Psoas muscle (tissue), 8 donors: ENCODE measurements around the gene CFAP65. TPM values are rescaled to one million over a fixed set of nuclear protein-coding genes. Genes with fewer than 3 reads are reported as not detected.

Source experiments
- ATAC-seq, 4 donors: fragments of 200-7000 bp; cut with Tn5 transposase; one replicate each; pipeline ENCODE4 v1.9.1; 2020; ENCODE audit warnings: moderate library complexity in 3 of 4, mild to moderate bottlenecking in 2 of 4
- DNase-seq, 2 donors: peaks; one replicate each; pipeline ENCODE4 v3.0.0-alpha.2; 2020
- H3K27ac ChIP-seq: fragments of 200-600 bp; one replicate; pipeline ENCODE4 v1.8.0; 2022
- H3K27me3 ChIP-seq, 3 donors: fragments of 200-600 bp in 1 of 3; one replicate each; pipeline versions ENCODE4 v1.6.1 to v1.8.0; 2013 to 2022; ENCODE audit warnings: low read length in 2 of 3, mild to moderate bottlenecking in 2 of 3, moderate library complexity in 1 of 3; ENCODE audit not compliant: insufficient read depth in 3 of 3
- H3K36me3 ChIP-seq, 2 donors: fragments of 200-600 bp in 1 of 2; one replicate each; pipeline versions ENCODE4 v1.6.1 to v1.8.0; 2013 to 2022; ENCODE audit warnings: low read depth in 1 of 2, mild to moderate bottlenecking in 1 of 2, moderate library complexity in 1 of 2; ENCODE audit not compliant: insufficient read depth in 1 of 2
- H3K4me1 ChIP-seq: fragments of 200-600 bp; one replicate; pipeline ENCODE4 v1.8.0; 2022
- H3K4me3 ChIP-seq: fragments of 200-600 bp; one replicate; pipeline ENCODE4 v1.8.0; 2022; ENCODE audit warnings: mild to moderate bottlenecking
- H3K9me3 ChIP-seq: fragments of 200-600 bp; one replicate; pipeline ENCODE4 v1.8.0; 2022
- WGBS, 3 donors: extraction: QIAGEN DNeasy Blood & Tissue Kit; methylation state at CpG; one replicate each; pipeline versions ENCODE4 v1.1.6 to v1.1.7; 2013; 5-methylcytosine and 5-hydroxymethylcytosine counted together
- intact Hi-C, 2 donors: fragments of 100-400 bp; cut with DNase I; formaldehyde crosslinking; loops; one replicate each; pipeline versions ENCODE4 v1.11.0 to v1.14.2; 2022
- polyA plus RNA-seq, 3 donors: library from polyadenylated mRNA; stranded (reverse); fragments of 200-250 nt; gene quantifications; one replicate each; pipeline ENCODE4 v1.2.3, GENCODE V29; 2013
- total RNA-seq, 4 donors: library from RNA; stranded (reverse); fragmentation: NEBNext Ultra II Directional in 2 of 4; extraction: Animal tissue kit (Norgen Biotek cat#: 25700) in 2 of 4; gene quantifications; one replicate each; pipeline versions ENCODE4 v1.2.1 to v1.2.4, GENCODE V29; 2021 to 2023
- TF ChIP-seq, protein P1 (sequence below): fragments of 200-600 bp; IDR thresholded peaks from one replicate; pipeline ENCODE4 v1.8.0; 2022; ENCODE audit warnings: antibody characterized with exemption
- donor health status: healthy with polysubstance abuse.
- donor health status: DM: no; HTN: no; CAD: no; lungs with moderate emphysema.
- donor health status: Bipolar disorder and iron deficiency.
- donor health status: healthy.
- donor health status: DM: yes; HTN: yes; CAD: no.
- donor health status: DM: no; HTN: no; CAD: no.
- donor health status: DM: no; HTN: no; CAD: no.
- donor health status: DM: yes; HTN: yes; CAD: no.

Gene CFAP65
- total and polyA plus RNA-seq, 7 donors = not detected

DNA sequence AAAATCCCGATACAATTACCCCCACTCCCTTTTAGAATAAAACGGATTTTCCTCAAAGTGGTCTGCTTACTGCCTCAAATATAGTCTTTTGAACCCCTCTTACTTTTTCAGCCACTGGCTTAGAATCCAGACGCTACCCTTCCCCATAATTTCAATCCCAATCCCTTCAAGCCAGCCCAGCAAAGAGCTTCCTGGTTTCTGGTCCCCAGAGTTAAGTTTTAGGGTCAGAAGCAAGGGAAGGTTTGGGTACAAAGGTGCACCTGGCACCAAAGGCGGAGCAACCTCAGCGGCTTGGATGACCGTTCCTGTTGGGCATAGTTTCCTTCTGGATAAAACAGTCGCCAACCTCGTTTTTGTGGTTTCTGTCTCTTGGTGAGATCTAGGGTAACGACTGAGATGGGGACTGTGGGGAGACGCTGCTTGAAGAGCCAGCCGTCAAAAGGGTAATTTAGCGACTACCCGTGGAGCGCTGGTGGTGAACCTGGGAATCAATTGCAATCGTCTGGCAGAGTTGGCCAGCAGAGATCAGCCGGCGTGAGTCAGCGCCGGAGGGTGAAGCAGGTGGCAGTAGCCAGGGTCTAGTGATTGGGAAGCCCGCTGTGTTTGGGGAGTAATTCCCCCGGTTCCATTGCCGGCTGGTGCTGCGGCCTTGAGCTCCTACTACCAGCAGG is 57.9 kb downstream of the CFAP65 start:
- H3K27ac ChIP-seq = no peak overlapping the region
- 17 to 19% (median 18%) methylated on average over 23 of the region's 23 CpGs for WGBS, 3 donors
- no peak for ATAC-seq
- peaks cover 15% of the 10 kb centered on the region for H3K4me1 ChIP-seq
- TF ChIP-seq, protein P1, sequence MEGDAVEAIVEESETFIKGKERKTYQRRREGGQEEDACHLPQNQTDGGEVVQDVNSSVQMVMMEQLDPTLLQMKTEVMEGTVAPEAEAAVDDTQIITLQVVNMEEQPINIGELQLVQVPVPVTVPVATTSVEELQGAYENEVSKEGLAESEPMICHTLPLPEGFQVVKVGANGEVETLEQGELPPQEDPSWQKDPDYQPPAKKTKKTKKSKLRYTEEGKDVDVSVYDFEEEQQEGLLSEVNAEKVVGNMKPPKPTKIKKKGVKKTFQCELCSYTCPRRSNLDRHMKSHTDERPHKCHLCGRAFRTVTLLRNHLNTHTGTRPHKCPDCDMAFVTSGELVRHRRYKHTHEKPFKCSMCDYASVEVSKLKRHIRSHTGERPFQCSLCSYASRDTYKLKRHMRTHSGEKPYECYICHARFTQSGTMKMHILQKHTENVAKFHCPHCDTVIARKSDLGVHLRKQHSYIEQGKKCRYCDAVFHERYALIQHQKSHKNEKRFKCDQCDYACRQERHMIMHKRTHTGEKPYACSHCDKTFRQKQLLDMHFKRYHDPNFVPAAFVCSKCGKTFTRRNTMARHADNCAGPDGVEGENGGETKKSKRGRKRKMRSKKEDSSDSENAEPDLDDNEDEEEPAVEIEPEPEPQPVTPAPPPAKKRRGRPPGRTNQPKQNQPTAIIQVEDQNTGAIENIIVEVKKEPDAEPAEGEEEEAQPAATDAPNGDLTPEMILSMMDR = no peak
- peak in 1 of 2 donors; percentile 28 for DNase-seq
- H3K4me3 ChIP-seq = no peak overlapping the region
- H3K27me3 ChIP-seq = peaks cover 0 to 98% (median 39%) of the 10 kb centered on the region in 3 donors
- intact Hi-C loops = loop anchor here in 1 of 2 donors (5.0 kb wide), 1 partner anchor 126 kb away; the partner anchor contains the start of gene WNT6
- no peaks in the 10 kb centered on the region for H3K9me3 ChIP-seq
- no peaks in the 10 kb centered on the region for H3K36me3 ChIP-seq

DNA sequence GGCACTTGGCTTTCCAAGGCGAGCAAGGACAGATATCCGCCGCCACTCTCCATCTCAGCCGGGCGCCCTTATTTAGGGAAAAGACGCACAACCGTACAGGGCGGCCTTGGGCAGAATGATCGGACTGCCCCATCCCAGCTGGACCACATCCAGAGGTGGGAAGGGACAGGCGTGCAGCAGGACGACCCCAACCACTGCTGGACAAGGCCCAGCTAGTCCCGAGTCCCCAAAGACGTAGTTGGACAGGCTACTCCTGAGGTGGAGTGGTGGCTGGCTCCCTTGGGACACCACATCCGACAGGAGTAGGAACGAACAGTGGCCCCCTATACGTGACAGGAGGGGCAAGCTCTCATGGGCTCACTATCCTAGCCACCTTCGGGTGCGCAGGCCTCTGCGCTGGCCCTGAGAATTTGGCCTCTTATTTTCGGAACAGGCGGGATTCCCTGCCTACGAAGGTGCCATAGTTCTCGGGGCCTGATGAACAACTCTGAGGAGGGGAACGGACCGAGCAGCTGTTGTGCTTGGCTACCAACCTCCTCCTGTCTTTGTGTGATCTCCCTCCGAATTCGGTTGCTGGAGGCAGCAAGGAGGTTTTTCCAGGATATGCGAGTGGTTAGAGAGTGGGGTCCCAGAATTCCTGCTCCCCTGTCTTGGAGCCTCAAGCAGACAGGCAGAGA is 58.6 kb downstream of the CFAP65 start:
- peaks cover 15% of the 10 kb centered on the region for H3K4me1 ChIP-seq
- H3K4me3 ChIP-seq = peak overlapping the region; percentile 43
- TF ChIP-seq, protein P1 = no peak
- 6 to 7% (median 6%) methylated on average over 28 of the region's 28 CpGs for WGBS, 3 donors
- intact Hi-C loops = loop anchor here in 1 of 2 donors (5.0 kb wide), 1 partner anchor 125 kb away; the partner anchor contains the start of gene WNT6
- no peaks in the 10 kb centered on the region for H3K36me3 ChIP-seq
- peaks cover 0 to 98% (median 40%) of the 10 kb centered on the region in 3 donors for H3K27me3 ChIP-seq
- H3K27ac ChIP-seq = no peak overlapping the region
- DNase-seq = peak in 1 of 2 donors; percentile 46
- no peak for ATAC-seq
- no peaks in the 10 kb centered on the region for H3K9me3 ChIP-seq

DNA sequence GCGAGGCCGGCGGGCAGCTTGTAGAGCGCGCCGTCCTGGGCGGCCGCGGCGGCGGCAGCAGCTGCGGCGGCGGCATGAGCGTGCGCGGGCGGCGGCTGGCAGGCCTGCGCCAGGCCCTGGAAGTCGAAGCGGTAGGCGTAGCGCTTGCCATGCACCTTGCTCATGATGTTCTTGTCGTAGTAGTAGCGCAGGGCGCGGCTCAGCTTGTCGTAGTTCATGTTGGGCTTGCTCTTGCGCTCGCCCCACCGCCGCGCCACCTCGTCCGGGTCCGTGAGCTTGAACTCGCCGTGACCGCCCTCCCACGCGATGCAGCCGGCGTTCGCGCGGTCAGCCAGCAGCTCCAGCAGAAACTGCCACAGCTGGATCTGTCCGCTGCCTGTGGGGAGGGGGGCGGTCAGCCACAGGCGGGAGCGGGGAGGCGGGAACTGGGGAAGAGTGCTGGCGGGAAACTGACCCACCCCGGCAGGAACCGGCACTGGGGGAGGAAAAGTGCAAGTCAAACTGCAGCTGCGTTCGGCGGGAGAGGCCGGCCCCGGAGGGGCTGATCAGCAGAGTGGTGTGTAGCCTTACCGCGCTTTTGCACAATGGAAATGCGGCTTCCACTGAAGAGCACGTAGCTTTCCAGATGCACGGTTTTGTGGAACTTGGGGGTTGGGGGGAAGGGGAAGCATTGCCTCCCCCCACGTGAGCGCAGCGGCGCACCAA is 59.3 kb downstream of the CFAP65 start:
- peak in 1 of 2 donors; percentile 59 for DNase-seq

DNA sequence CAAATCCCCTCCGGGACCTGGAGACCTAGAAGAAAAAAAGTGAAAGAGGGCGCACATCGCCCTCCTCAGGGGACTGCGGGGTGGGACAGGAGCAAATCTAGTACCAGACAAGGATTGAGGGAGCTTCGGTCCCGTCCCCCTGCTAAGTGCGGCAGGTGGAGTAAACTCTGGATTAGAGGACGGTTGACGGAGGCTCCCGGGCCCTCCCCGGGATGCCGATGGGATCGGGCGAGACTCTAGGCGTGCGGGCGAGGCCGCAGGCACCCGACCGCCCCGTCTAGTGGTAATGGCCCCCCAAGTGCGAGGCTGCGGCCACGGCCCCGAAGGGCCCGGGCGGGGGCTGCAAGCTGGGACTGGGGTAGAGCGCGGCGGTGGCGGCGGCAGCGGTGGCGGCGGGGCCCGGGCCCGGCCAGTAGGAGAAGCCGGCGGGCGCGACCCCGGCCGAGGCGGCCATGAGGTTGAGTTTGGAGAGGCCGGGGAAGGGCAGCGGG is 59.9 kb downstream of the CFAP65 start:
- Histone ChIP-seq H3K4me1 (peaks cover 15% of the 10 kb centered on the region), H3K4me3 (peak overlapping the region; percentile 43), H3K36me3 (no peaks in the 10 kb centered on the region), H3K9me3 (no peaks in the 10 kb centered on the region), H3K27ac (no peak overlapping the region), H3K27me3 (peaks cover 2 to 98% (median 35%) of the 10 kb centered on the region in 3 donors)
- 2% methylated on average over 22 to 46 of the region's 46 CpGs for WGBS, 3 donors
- peak in 1 of 2 donors; percentile 46 for DNase-seq
- intact Hi-C loops = loop anchor here in 1 of 2 donors (5.0 kb wide), 1 partner anchor 124 kb away; the partner anchor contains the start of gene WNT6
- TF ChIP-seq, protein P1 = no peak
- no peak for ATAC-seq

More for the DNA sequence above, 59.3 kb downstream of the CFAP65 start:
- peaks cover 15% of the 10 kb centered on the region for H3K4me1 ChIP-seq
- peak; percentile 35 to 65 (median 42) for ATAC-seq
- no peaks in the 10 kb centered on the region for H3K36me3 ChIP-seq
- peak overlapping the region; percentile 43 for H3K4me3 ChIP-seq
- H3K27me3 ChIP-seq = peaks cover 0 to 98% (median 40%) of the 10 kb centered on the region in 3 donors
- TF ChIP-seq, protein P1 = no peak
- 0 to 1% (median 1%) methylated on average over 46 to 69 of the region's 69 CpGs for WGBS, 3 donors
- no peak overlapping the region for H3K27ac ChIP-seq
- intact Hi-C loops = loop anchor here in 1 of 2 donors (5.0 kb wide), 1 partner anchor 125 kb away; the partner anchor contains the start of gene WNT6
- H3K9me3 ChIP-seq = no peaks in the 10 kb centered on the region
